C4-2B (cell line): ENCODE results near the gene RETN.
"Not testable (repeated sequence)": the region's sequence is repeated elsewhere in the genome, so short reads cannot be mapped to it uniquely, and the experiment has no call there.

Source experiments
- H3K27ac ChIP-seq: fragments of 450-650 bp; 2 replicates; pipeline ENCODE4 v1.5.1; 2017
- ZFX ChIP-seq: fragments of 450-650 bp; IDR thresholded peaks from 2 replicates; pipeline ENCODE4 v1.6.1; 2017
- TF ChIP-seq, protein P1 (sequence below): fragments of 450-650 bp; conservative IDR thresholded peaks from 2 replicates; pipeline ENCODE4 v1.5.1; 2017; ENCODE audit warnings: mild to moderate bottlenecking

Gene RETN

DNA sequence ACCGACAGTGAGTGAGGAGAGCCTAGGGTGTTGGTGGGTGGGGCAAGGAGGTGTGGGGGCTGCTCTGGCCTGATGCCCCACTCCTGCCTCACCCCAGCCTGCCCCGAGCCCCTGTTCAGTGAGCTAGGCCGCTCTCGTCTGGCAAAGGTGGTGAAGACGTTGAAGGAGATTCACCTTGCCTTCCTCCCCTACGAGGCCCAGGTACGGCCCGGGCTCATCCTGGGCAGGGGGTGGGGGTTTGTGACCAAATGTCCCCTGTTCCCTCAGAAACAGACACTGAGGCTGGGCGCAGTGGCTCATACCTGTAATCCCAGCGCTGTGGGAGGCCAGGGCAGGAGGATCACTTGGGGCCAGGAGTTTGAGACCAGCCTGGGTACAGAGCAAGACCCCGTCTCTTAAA lies 28.0 kb upstream of the RETN start:
- TF ChIP-seq, protein P1, sequence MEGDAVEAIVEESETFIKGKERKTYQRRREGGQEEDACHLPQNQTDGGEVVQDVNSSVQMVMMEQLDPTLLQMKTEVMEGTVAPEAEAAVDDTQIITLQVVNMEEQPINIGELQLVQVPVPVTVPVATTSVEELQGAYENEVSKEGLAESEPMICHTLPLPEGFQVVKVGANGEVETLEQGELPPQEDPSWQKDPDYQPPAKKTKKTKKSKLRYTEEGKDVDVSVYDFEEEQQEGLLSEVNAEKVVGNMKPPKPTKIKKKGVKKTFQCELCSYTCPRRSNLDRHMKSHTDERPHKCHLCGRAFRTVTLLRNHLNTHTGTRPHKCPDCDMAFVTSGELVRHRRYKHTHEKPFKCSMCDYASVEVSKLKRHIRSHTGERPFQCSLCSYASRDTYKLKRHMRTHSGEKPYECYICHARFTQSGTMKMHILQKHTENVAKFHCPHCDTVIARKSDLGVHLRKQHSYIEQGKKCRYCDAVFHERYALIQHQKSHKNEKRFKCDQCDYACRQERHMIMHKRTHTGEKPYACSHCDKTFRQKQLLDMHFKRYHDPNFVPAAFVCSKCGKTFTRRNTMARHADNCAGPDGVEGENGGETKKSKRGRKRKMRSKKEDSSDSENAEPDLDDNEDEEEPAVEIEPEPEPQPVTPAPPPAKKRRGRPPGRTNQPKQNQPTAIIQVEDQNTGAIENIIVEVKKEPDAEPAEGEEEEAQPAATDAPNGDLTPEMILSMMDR: no peak
- no peak for TF ChIP-seq ZFX
- no peak overlapping the region for H3K27ac ChIP-seq

DNA sequence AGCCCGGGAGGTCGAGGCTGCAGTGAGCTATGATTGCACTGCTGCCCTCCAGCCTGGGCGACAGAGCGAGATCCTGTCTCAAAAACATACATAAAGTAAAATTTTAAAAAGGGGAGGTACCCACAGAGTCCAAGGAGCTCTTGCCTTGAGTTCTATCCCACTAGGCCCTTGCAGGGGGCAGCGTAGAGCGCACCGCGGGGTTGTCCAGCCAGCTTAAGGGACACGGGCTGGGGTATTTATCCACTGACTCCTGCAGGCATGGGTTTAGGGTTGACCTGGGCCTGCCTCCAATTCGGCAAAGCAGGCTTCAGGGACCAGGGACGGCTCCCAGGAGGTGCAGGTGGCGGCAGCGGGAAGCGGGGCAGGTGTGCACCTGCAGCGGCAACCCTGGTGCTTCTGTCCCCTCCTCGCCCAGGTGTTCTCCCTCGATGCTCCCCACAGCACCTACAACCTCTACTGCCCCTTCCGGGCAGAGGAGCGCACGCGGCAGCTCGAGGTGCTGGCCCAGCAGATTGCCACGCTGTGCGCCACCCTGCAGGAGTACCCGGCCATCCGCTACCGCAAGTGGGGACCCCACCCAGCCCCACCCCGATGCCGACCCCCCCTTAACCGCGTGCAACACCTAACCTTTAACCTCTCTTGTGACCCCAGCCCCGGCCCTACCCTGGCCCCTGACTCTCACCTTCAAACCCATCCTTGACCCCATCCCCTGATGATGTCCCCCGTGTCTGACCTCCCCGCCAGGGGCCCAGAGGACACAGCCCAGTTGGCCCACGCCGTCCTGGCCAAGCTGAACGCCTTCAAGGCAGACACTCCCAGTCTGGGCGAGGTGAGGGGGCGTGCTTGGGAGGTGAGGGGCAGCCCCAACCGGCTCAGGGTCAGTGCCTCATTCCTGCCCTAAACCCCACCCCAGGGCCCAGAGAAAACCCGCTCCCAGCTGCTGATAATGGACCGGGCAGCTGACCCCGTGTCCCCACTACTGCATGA lies 27.3 kb upstream of the RETN start:
- TF ChIP-seq, protein P1: no peak
- no peak for TF ChIP-seq ZFX
- no peak overlapping the region for H3K27ac ChIP-seq

DNA sequence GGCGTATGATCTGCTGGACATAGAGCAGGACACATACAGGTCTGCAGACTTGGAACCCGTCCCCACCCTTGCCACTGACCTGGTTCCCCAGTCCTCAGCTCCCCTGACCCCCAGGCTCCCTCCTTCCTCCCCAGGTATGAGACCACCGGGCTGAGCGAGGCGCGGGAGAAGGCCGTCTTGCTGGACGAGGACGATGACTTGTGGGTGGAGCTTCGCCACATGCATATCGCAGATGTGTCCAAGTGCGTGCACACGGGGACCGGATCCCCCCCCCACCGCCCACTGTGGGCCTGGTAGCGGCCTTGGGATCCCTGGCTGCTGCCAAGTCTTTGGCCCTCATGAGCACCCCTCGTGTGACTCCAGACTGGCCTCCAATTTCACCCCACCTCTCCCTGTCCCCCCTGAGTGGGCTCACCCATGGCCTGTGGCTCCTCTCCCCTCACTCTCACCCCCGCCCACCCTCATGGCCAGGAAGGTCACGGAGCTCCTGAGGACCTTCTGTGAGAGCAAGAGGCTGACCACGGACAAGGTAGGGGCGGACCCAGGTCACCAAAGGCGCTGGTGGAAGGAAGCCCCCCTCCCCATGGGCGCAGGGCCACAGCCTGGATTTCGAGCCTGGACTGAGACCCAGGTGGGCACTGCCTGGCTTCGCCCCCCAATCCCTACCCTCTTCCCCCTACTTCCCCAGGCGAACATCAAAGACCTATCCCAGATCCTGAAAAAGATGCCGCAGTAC lies 26.4 kb upstream of the RETN start:
- H3K27ac ChIP-seq: no peak overlapping the region
- TF ChIP-seq ZFX: no peak
- TF ChIP-seq, protein P1: no peak

DNA sequence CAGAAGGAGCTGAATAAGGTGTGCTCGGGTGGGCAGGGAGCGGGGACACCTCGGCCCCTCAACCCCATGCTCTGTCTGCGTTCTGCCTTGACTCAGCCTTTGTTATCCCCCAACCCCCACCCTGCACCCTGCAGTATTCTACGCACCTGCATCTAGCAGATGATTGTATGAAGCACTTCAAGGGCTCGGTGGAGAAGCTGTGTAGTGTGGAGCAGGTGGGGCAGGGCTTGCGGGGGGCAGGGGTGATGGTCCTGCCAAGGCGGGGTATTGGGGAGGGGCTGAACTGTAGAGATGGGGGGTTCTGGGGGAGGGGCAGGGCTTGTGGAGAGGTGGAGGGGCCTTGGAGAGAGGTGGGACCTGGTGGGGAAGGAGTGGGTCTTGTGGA lies 25.8 kb upstream of the RETN start:
- TF ChIP-seq, protein P1: no peak
- no peak for TF ChIP-seq ZFX
- no peak overlapping the region for H3K27ac ChIP-seq

DNA sequence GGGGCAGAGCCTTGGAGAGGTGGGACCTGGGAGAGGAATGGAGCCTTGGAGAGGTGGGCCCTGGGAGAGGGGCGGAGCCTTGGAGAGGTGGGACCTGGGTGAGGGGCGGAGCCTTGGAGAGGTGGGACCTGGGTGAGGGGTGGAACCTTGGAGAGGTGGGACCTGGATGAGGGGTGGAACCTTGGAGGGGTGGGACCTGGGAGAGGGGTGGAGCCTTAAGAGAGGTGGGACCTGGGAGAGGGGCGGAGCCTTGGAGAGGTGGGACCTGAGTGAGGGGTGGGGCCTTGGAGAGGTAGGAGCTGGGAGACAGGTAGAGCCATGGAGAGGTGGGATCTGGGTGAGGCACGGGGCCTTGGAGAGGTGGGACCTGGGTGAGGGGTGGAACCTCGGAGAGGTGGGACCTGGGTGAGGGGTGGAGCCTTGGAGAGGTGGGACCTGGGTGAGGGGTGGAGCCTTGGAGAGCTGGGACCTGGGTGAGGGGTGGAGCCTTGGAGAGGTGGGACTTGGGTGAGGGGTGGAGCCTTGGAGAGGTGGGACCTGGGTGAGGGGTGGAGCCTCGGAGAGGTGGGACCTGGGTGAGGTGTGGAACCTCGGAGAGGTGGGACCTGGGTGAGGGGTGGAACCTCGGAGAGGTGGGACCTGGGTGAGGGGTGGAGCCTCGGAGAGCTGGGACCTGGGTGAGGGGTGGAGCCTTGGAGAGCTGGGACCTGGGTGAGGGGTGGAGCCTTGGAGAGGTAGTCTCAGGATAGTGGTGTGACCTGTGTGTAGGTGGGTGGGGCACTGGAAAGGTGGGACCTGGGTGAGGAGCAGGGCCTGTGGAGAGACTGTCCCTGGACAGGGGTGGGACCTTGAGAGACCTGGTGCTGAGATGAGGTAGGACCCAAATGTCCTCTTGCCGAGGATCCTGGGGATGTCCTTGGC lies 25.0 kb upstream of the RETN start:
- H3K27ac ChIP-seq: not testable (repeated sequence)

DNA sequence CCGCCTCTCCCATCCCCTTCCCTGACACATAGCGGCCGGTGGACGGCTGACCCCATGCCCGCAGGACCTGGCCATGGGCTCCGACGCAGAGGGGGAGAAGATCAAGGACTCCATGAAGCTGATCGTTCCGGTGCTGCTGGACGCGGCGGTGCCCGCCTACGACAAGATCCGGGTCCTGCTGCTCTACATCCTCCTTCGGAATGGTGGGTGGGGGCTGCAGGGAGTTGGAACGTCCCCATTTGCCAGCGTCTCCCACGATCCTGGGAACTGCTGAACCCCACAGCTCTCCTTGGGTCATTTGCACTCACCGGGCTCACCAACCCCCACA lies 24.3 kb upstream of the RETN start:
- no peak overlapping the region for H3K27ac ChIP-seq
- TF ChIP-seq, protein P1: no peak
- no peak for TF ChIP-seq ZFX

DNA sequence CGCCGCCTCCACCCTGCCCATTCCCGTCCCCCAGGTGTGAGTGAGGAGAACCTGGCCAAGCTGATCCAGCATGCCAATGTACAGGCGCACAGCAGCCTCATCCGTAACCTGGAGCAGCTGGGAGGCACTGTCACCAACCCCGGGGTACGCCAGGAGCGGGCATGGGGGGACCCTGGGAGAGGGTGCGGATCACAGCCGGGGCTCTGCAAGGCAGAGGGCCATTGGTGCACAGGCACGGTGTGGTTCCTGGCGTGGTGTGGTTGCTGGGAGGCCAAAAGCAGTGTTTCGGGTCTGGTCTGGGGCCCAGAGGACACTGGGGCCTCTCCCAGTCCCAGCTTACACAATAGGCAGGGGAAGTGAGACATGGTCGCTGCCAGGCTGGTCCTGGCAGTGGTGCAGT lies 23.7 kb upstream of the RETN start:
- no peak for TF ChIP-seq ZFX
- TF ChIP-seq, protein P1: no peak
- no peak overlapping the region for H3K27ac ChIP-seq
